Astrocyte (in vitro differentiated cells and primary cell): ENCODE measurements around the gene CARD10. TPM values are rescaled to one million over a fixed set of nuclear protein-coding genes. Genes with fewer than 3 reads are reported as not detected.

Experiments used
- DNase-seq: peaks from one replicate; pipeline ENCODE4 v3.0.0-alpha.2; 2010; ENCODE audit warnings: low read depth
- FAIRE-seq: peaks from 2 replicates; lab custom pipeline; 2011; peaks lifted over from hg19 to GRCh38; lab: Jason Lieb, UNC
- H2AFZ ChIP-seq: 2 replicates; pipeline ENCODE4 v1.6.0; 2012; ENCODE audit warnings: low read depth, low read length, inconsistent platforms
- H3K27ac ChIP-seq: 2 replicates; pipeline ENCODE4 v1.5.1; 2011; ENCODE audit warnings: low read depth, low read length, inconsistent platforms
- H3K27me3 ChIP-seq: 2 replicates; pipeline ENCODE4 v1.6.0; 2011; ENCODE audit warnings: low read length, inconsistent platforms; ENCODE audit not compliant: insufficient read depth
- H3K36me3 ChIP-seq: 2 replicates; pipeline ENCODE4 v1.5.1; 2011; ENCODE audit warnings: low read length, inconsistent platforms; ENCODE audit not compliant: insufficient read depth
- H3K4me1 ChIP-seq: 2 replicates; pipeline ENCODE4 v1.5.1; 2011; ENCODE audit warnings: low read length, inconsistent platforms; ENCODE audit not compliant: insufficient read depth
- H3K4me2 ChIP-seq: 2 replicates; pipeline ENCODE4 v1.6.0; 2012; ENCODE audit warnings: low read length, inconsistent platforms
- H3K4me3 ChIP-seq: 2 replicates; pipeline ENCODE4 v1.5.1; 2011; ENCODE audit warnings: low read depth, mild to moderate bottlenecking, low read length, inconsistent platforms; ENCODE audit not compliant: insufficient read depth
- H3K79me2 ChIP-seq: 2 replicates; pipeline ENCODE4 v1.6.0; 2012; ENCODE audit warnings: mild to moderate bottlenecking, low read length, inconsistent platforms; ENCODE audit not compliant: insufficient read depth
- H3K9ac ChIP-seq: 2 replicates; pipeline ENCODE4 v1.6.0; 2012; ENCODE audit warnings: mild to moderate bottlenecking, low read length, inconsistent platforms
- H3K9me3 ChIP-seq: 2 replicates; pipeline ENCODE4 v1.5.1; 2012; ENCODE audit warnings: low read depth, mild to moderate bottlenecking, low read length, inconsistent platforms; ENCODE audit not compliant: insufficient read depth
- H4K20me1 ChIP-seq: 2 replicates; pipeline ENCODE4 v1.6.0; 2012; ENCODE audit warnings: low read length, inconsistent platforms; ENCODE audit not compliant: insufficient read depth
- H3K27ac Mint-ChIP-seq: one replicate; pipeline ENCODE4 v1.8.0; 2021; ENCODE audit warnings: mild to moderate bottlenecking, mixed read lengths; ENCODE audit not compliant: unreplicated experiment
- H3K27me3 Mint-ChIP-seq: one replicate; pipeline ENCODE4 v1.8.0; 2021; ENCODE audit warnings: low read depth, mixed read lengths; ENCODE audit not compliant: unreplicated experiment
- H3K36me3 Mint-ChIP-seq: one replicate; pipeline ENCODE4 v1.8.0; 2021; ENCODE audit warnings: low read depth, mixed read lengths; ENCODE audit not compliant: unreplicated experiment
- H3K4me1 Mint-ChIP-seq: one replicate; pipeline ENCODE4 v1.8.0; 2021; ENCODE audit warnings: low read depth, mixed read lengths; ENCODE audit not compliant: unreplicated experiment
- H3K4me3 Mint-ChIP-seq: one replicate; pipeline ENCODE4 v1.8.0; 2021; ENCODE audit warnings: mild to moderate bottlenecking, moderate library complexity, mixed read lengths; ENCODE audit not compliant: unreplicated experiment
- H3K9me3 Mint-ChIP-seq: one replicate; pipeline ENCODE4 v1.8.0; 2021; ENCODE audit warnings: mild to moderate bottlenecking, mixed read lengths; ENCODE audit not compliant: unreplicated experiment
- EZH2 ChIP-seq: IDR thresholded peaks from 2 replicates; pipeline ENCODE4 v1.6.1; 2012; ENCODE audit warnings: mild to moderate bottlenecking, low read length, inconsistent platforms; ENCODE audit not compliant: insufficient read depth
- total RNA-seq: library from RNA; stranded (reverse); gene quantifications from 2 replicates; pipeline ENCODE4 v1.2.1, GENCODE V29; 2021
- TF ChIP-seq, protein P1 (sequence below): IDR thresholded peaks from 2 replicates; pipeline ENCODE4 v1.5.1; 2011; ENCODE audit warnings: low read depth, mild to moderate bottlenecking, inconsistent platforms, low read length, moderate library complexity; ENCODE audit not compliant: insufficient read depth

Gene CARD10
- total RNA-seq, 1 donor from 2014 or later: 22.6 TPM

DNA sequence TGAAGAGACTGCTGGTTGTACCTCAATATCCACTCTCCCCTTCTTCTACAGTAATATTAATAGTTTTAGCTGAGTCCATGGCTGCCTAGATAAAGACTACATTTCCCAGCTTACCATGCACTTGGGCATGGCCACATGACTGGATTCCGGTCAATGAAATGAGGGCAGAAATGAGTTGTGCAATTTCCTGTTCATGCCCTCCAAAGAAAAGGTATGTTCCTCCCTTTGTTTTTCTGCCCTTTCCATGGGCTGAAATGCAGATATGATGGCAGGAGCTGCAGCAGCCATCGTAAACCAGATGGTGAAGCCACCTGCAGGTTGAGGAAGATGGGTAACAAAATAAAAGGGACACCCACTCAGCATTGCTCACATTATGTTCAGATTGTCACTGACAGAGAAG is 76.7 kb downstream of the CARD10 start:
- no peaks in the 10 kb centered on the region for H3K79me2 ChIP-seq
- peaks cover 6% of the 10 kb centered on the region for H3K9me3 ChIP-seq
- no peaks in the 10 kb centered on the region for H4K20me1 ChIP-seq
- TF ChIP-seq EZH2: no peak
- TF ChIP-seq, protein P1, sequence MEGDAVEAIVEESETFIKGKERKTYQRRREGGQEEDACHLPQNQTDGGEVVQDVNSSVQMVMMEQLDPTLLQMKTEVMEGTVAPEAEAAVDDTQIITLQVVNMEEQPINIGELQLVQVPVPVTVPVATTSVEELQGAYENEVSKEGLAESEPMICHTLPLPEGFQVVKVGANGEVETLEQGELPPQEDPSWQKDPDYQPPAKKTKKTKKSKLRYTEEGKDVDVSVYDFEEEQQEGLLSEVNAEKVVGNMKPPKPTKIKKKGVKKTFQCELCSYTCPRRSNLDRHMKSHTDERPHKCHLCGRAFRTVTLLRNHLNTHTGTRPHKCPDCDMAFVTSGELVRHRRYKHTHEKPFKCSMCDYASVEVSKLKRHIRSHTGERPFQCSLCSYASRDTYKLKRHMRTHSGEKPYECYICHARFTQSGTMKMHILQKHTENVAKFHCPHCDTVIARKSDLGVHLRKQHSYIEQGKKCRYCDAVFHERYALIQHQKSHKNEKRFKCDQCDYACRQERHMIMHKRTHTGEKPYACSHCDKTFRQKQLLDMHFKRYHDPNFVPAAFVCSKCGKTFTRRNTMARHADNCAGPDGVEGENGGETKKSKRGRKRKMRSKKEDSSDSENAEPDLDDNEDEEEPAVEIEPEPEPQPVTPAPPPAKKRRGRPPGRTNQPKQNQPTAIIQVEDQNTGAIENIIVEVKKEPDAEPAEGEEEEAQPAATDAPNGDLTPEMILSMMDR: no peak
- H3K4me3 ChIP-seq: no peak overlapping the region
- no peak overlapping the region for H3K4me3 Mint-ChIP-seq
- H3K27me3 Mint-ChIP-seq: peaks cover 16% of the 10 kb centered on the region
- H3K36me3 ChIP-seq: no peaks in the 10 kb centered on the region
- no peaks in the 10 kb centered on the region for H3K4me1 ChIP-seq
- no peak overlapping the region for H2AFZ ChIP-seq
- peaks cover 7% of the 10 kb centered on the region for H3K9me3 Mint-ChIP-seq
- H3K4me1 Mint-ChIP-seq: no peaks in the 10 kb centered on the region
- no peak overlapping the region for H3K9ac ChIP-seq
- peak overlapping the region; percentile 40 for H3K4me2 ChIP-seq
- FAIRE-seq (no peak), DNase-seq (peak; percentile 51)
- no peak overlapping the region for H3K27ac Mint-ChIP-seq
- H3K27me3 ChIP-seq: no peaks in the 10 kb centered on the region
- peaks cover 2% of the 10 kb centered on the region for H3K36me3 Mint-ChIP-seq
- no peak overlapping the region for H3K27ac ChIP-seq

DNA sequence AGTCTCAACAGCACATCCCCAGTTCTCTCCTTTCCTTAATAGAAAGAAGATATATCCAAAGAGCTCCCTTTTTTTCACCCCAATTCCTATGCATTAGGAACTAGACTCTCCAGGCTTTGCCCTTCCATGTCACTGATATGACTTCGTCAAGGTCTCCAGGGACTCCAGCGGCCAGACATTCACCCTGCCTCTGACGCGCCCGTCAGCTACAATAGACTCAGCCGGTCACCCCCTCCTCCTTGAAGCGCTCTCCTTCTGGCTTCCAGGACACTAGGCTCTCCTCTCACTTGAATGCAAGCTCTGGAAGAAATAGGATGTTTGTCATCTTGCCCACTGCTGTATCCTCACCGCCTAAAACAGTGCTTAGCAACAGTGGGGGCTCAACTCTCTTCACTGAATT is 77.1 kb downstream of the CARD10 start:
- no peak overlapping the region for H3K4me3 Mint-ChIP-seq
- H3K27ac Mint-ChIP-seq: no peak overlapping the region
- peaks cover 4% of the 10 kb centered on the region for H3K36me3 Mint-ChIP-seq
- H3K9me3 Mint-ChIP-seq: peaks cover 7% of the 10 kb centered on the region
- H2AFZ ChIP-seq: no peak overlapping the region
- peaks cover 15% of the 10 kb centered on the region for H3K27me3 Mint-ChIP-seq
- H4K20me1 ChIP-seq: no peaks in the 10 kb centered on the region
- no peaks in the 10 kb centered on the region for H3K4me1 ChIP-seq
- no peaks in the 10 kb centered on the region for H3K27me3 ChIP-seq
- H3K27ac ChIP-seq: no peak overlapping the region
- no peak overlapping the region for H3K9ac ChIP-seq
- H3K36me3 ChIP-seq: no peaks in the 10 kb centered on the region
- TF ChIP-seq EZH2: no peak
- TF ChIP-seq, protein P1: no peak
- FAIRE-seq (no peak), DNase-seq (no peak)
- no peak overlapping the region for H3K4me2 ChIP-seq
- no peak overlapping the region for H3K4me3 ChIP-seq
- H3K9me3 ChIP-seq: peaks cover 6% of the 10 kb centered on the region
- no peaks in the 10 kb centered on the region for H3K79me2 ChIP-seq
- no peaks in the 10 kb centered on the region for H3K4me1 Mint-ChIP-seq

DNA sequence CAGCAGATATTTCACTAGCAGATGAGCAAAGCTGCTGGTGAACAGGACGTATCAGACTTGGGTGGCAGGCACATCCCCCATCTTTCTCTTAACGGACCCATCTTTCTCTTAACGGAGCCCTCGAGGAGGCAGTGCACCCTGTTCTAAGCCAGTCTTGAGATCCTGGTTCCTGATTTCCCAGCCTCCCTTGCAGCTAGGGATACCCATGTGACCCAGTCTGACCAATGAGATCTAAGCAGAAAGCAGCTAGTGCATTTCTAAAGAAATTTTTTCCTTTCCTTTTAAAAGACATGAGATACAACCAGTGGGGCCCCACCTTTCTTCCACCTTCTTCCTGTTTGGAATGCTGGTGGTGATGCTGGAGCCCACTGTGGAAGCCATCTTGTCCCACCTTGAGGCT is 78.3 kb downstream of the CARD10 start:
- H3K79me2 ChIP-seq: no peaks in the 10 kb centered on the region
- no peak overlapping the region for H3K9ac ChIP-seq
- FAIRE-seq: no peak

More for the DNA sequence above, 78.3 kb downstream of the CARD10 start:
- Mint-ChIP-seq H3K9me3 (peaks cover 7% of the 10 kb centered on the region), H3K36me3 (peaks cover 4% of the 10 kb centered on the region), H3K27me3 (peaks cover 16% of the 10 kb centered on the region), H3K4me1 (no peaks in the 10 kb centered on the region), H3K27ac (no peak overlapping the region), H3K4me3 (no peak overlapping the region)
- Histone ChIP-seq H3K9me3 (peaks cover 6% of the 10 kb centered on the region), H4K20me1 (no peaks in the 10 kb centered on the region), H3K27ac (no peak overlapping the region), H3K27me3 (no peaks in the 10 kb centered on the region), H3K4me2 (no peak overlapping the region), H3K4me1 (no peaks in the 10 kb centered on the region), H3K36me3 (no peaks in the 10 kb centered on the region), H3K4me3 (no peak overlapping the region), H2AFZ (no peak overlapping the region)
- no peak for DNase-seq
- TF ChIP-seq EZH2: no peak
- TF ChIP-seq, protein P1: no peak

Other genes with a start within 250 kb of the CARD10 start
- gene CYTH4, start 236.9 kb downstream of the CARD10 start, total RNA-seq: not detected in 2 replicates
- 2.8 and 3.0 TPM in 2 replicates for gene ELFN2, start 91.9 kb downstream of the CARD10 start, total RNA-seq
- gene MFNG, start 33.0 kb downstream of the CARD10 start, total RNA-seq: 0.87 and 1.4 TPM in 2 replicates
- gene CDC42EP1, start 41.1 kb upstream of the CARD10 start, total RNA-seq: 106 and 109 TPM in 2 replicates
- gene LGALS2, start 60.7 kb upstream of the CARD10 start, total RNA-seq: not detected in 2 replicates
- gene GGA1, start 89.4 kb upstream of the CARD10 start, total RNA-seq: 39.9 and 43.1 TPM in 2 replicates
- gene SH3BP1, start 120.3 kb upstream of the CARD10 start, total RNA-seq: 26.5 and 31.6 TPM in 2 replicates
- 18.9 and 22.4 TPM in 2 replicates for gene PDXP, start 139.3 kb upstream of the CARD10 start, total RNA-seq
- gene LGALS1, start 156.2 kb upstream of the CARD10 start, total RNA-seq: 240 and 260 TPM in 2 replicates
- gene NOL12, start 166.9 kb upstream of the CARD10 start, total RNA-seq: 17.9 and 18.1 TPM in 2 replicates
- 40.6 and 41.5 TPM in 2 replicates for gene TRIOBP, start 177.6 kb upstream of the CARD10 start, total RNA-seq